Measurements from ENCODE around the gene PTGES3. TPM values are rescaled to one million over a fixed set of nuclear protein-coding genes. Genes with fewer than 3 reads are reported as not detected.

Gene PTGES3
- total RNA-seq, 3 donors from 2014 or later = 155 to 223 (median 164) TPM

DNA sequence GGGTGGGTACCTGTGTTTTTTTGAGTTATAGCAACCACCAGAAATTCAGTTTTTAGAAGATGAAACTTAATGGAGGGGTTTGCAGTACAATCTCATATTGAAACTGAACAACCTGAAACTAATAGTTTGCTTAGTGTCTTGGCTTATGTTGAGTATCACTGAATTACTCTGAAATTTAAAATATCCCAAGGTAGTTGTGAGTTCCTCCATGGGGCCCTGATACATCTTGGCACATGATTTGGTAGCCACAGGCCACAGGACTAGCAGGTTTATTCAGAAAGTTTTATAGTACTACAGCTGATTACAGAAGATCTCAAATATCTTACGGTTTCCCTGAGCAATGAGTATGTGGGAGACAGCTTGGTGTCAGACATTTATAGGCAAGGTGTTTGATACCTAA is 10.4 kb downstream of the PTGES3 start:
- Histone ChIP-seq H3K4me1 (ENCODE audit: low read depth) (peaks cover 67% of the 10 kb centered on the region), H3K36me3 (ENCODE audit: low read depth) (no peaks in the 10 kb centered on the region), H3K9me3 (no peaks in the 10 kb centered on the region), H3K4me3 (no peak overlapping the region)
- intact Hi-C loops (cut with DNase I, micrococcal nuclease) = no loop called here
- DNase-seq = no peak
- peak; percentile 5 for ATAC-seq
- TF ChIP-seq, protein P1, sequence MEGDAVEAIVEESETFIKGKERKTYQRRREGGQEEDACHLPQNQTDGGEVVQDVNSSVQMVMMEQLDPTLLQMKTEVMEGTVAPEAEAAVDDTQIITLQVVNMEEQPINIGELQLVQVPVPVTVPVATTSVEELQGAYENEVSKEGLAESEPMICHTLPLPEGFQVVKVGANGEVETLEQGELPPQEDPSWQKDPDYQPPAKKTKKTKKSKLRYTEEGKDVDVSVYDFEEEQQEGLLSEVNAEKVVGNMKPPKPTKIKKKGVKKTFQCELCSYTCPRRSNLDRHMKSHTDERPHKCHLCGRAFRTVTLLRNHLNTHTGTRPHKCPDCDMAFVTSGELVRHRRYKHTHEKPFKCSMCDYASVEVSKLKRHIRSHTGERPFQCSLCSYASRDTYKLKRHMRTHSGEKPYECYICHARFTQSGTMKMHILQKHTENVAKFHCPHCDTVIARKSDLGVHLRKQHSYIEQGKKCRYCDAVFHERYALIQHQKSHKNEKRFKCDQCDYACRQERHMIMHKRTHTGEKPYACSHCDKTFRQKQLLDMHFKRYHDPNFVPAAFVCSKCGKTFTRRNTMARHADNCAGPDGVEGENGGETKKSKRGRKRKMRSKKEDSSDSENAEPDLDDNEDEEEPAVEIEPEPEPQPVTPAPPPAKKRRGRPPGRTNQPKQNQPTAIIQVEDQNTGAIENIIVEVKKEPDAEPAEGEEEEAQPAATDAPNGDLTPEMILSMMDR (IDR thresholded peaks at IDR 0.05) = no peak

DNA sequence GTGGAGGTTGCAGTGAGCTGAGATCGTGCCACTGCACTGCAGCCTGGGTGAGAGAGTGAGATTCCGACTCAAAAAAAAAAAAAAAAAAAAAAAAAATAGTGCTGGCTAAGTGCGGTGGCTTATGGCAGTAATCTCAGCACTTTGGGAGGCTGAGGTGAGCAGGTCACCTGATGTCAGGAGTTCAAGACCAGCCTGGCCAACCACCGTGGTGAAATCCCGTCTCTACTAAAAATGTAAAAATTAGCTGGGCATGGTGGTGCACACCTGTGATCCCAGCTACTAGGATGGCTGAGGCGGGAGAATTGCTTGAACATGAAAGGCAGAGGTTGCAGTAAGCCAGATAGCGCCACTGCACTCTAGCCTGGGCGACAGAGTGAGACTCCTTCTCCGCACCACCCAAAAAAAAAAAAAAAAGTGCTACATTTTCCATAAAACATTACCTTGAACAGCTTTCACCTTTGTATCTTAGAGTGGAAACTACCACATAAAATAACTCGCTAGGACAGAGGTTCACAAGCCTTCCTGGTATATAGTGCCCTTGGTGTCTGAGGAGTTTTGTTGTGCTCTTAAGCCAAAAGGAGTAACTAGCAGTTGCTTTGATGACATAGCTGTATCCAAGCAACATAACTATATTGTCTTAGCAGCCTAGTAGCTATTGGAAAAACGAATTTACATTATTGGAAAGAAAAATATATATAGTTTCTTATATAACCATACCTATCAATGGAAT is 11.1 kb downstream of the PTGES3 start:
- no peaks in the 10 kb centered on the region for H3K9me3 ChIP-seq
- no peak overlapping the region for H3K4me3 ChIP-seq
- intact Hi-C loops (cut with DNase I, micrococcal nuclease) = no loop called here
- DNase-seq (peak in 2 of 3 donors; percentile 27 to 58), ATAC-seq (peak; percentile 92)
- no peaks in the 10 kb centered on the region for H3K36me3 ChIP-seq (ENCODE audit: low read depth)
- TF ChIP-seq, protein P1 (IDR thresholded peaks at IDR 0.05) = no peak
- peaks cover 67% of the 10 kb centered on the region for H3K4me1 ChIP-seq (ENCODE audit: low read depth)

DNA sequence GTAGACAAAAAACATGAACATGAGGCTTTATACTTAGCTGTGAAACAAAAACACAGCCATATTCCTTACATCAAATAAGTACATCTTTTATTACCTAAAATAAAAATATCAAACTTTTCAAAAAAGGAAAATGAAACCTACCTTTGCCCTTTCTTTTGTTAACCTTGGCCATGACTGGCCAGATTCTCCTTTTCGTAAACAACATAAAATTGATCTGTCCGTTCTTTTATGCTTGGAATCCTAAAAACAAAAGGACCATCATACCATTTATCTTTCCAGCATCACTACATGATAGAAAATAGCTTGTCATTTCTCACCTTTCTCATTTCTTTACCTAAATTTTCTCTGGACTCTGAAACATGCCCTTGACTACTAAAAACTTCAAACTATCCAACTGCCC is 16.5 kb downstream of the PTGES3 start:
- intact Hi-C loops (cut with DNase I, micrococcal nuclease) = no loop called here
- H3K36me3 ChIP-seq (ENCODE audit: low read depth) = no peaks in the 10 kb centered on the region
- TF ChIP-seq, protein P1 (IDR thresholded peaks at IDR 0.05) = no peak

DNA sequence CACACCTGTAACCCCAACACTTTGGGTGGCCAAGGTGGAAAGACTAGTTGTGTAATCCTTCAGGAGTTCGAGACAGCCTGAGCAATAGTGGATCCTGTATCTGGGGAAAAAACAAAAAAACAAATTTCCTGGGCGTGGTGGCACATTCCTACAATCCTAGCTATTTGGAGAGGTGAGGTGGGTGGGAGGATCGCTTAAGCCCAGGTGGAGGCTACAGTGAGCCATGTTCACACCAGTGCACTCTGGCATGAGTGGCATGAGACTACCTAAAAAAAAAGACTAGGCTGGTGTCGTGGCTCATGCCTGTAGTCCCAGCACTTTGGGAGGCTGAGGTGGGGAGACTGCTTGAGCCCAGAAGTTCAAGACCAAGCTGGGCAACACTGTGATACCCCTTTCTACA is 17.2 kb downstream of the PTGES3 start:
- H3K9me3 ChIP-seq = no peaks in the 10 kb centered on the region
- intact Hi-C loops (cut with DNase I, micrococcal nuclease) = no loop called here
- H3K36me3 ChIP-seq (ENCODE audit: low read depth) = no peaks in the 10 kb centered on the region
- peaks cover 56% of the 10 kb centered on the region for H3K4me1 ChIP-seq (ENCODE audit: low read depth)
- ATAC-seq (peak; percentile 20), DNase-seq (peak in 1 of 3 donors; percentile 12)
- TF ChIP-seq, protein P1 (IDR thresholded peaks at IDR 0.05) = no peak
- H3K4me3 ChIP-seq = no peak overlapping the region

More for the DNA sequence above, 16.5 kb downstream of the PTGES3 start:
- Histone ChIP-seq H3K4me3 (no peak overlapping the region), H3K9me3 (no peaks in the 10 kb centered on the region), H3K4me1 (ENCODE audit: low read depth) (peaks cover 61% of the 10 kb centered on the region)
- ATAC-seq (peak; percentile 38), DNase-seq (no peak)

DNA sequence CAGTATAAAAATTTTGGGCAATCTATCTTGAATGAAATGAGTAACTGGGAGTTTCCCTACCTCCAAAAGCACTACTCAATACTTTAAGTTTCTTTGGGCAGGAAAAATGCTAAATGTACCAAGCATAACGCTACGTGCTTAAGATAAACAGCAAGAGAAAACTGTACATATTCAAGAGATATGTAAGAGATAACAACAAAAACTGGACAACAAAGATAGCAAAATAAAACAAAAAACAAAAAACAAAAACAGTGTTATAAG is 20.0 kb downstream of the PTGES3 start:
- H3K9me3 ChIP-seq = no peaks in the 10 kb centered on the region
- no peak for ATAC-seq
- H3K4me1 ChIP-seq (ENCODE audit: low read depth) = peaks cover 39% of the 10 kb centered on the region
- DNase-seq = no peak
- no peaks in the 10 kb centered on the region for H3K36me3 ChIP-seq (ENCODE audit: low read depth)
- TF ChIP-seq, protein P1 (IDR thresholded peaks at IDR 0.05) = no peak
- no peak overlapping the region for H3K4me3 ChIP-seq
- intact Hi-C loops (cut with DNase I, micrococcal nuclease) = no loop called here

Data from mucosa of descending colon (tissue), 3 donors.